ENCODE results near the gene ZSCAN30.

- TF ChIP-seq POLR2A (IDR thresholded peaks at IDR 0.05) (no peak), CTCF (IDR thresholded peaks at IDR 0.05) (no peak)
Measured at GRCh38 chr18:35271656-35272055, 18.4 kb downstream of the ZSCAN30 start.
